ENCODE measurements around the gene MALRD1. TPM values are rescaled to one million over a fixed set of nuclear protein-coding genes. Genes with fewer than 3 reads are reported as not detected.

MALRD1 gene
- total RNA-seq, 4 donors from 2014 or later, result 0.23 TPM; not detected in 3

GRCh38 chr10:19570120-19570519 lies 521.5 kb downstream of the MALRD1 start:
- H3K4me3 ChIP-seq (ENCODE audit: low read depth, poor library complexity, severe bottlenecking), result no peak overlapping the region
- intact Hi-C loops (cut with DNase I; ENCODE audit: low total_unique reads), result no loop called here
- TF ChIP-seq, protein P1, sequence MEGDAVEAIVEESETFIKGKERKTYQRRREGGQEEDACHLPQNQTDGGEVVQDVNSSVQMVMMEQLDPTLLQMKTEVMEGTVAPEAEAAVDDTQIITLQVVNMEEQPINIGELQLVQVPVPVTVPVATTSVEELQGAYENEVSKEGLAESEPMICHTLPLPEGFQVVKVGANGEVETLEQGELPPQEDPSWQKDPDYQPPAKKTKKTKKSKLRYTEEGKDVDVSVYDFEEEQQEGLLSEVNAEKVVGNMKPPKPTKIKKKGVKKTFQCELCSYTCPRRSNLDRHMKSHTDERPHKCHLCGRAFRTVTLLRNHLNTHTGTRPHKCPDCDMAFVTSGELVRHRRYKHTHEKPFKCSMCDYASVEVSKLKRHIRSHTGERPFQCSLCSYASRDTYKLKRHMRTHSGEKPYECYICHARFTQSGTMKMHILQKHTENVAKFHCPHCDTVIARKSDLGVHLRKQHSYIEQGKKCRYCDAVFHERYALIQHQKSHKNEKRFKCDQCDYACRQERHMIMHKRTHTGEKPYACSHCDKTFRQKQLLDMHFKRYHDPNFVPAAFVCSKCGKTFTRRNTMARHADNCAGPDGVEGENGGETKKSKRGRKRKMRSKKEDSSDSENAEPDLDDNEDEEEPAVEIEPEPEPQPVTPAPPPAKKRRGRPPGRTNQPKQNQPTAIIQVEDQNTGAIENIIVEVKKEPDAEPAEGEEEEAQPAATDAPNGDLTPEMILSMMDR (IDR thresholded peaks at IDR 0.05), result no peak
- no peak for TF ChIP-seq POLR2A (IDR thresholded peaks at IDR 0.05)
- no peak for DNase-seq (ENCODE audit: low spot score in 2 of 2)
- WGBS, 2 donors, result 30 to 32% methylated on average over 3 of the region's 3 CpGs

DNA sequence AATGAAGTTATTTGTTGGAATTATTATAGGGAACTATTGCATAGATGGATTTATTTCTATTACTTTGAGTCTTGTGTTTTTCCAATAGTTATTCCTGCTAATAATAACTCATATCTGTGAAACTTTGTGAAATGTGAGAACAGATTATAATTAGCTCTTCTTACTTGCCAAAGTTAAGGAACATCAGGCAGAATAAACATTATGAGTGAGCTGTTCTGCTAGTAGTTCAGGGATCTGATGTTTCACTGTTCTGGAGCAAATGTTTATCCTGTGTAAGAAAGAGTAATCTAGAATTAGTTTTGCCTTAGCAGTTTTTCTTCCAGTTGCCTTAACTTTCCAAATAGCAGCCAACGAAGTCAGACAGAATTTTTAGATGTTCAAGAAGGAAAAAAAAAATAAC lies 522.4 kb downstream of the MALRD1 start:
- WGBS, 2 donors, result 33 to 35% methylated on average over 1 of the region's 1 CpG
- H3K4me3 ChIP-seq (ENCODE audit: low read depth, poor library complexity, severe bottlenecking), result no peak overlapping the region
- TF ChIP-seq POLR2A (IDR thresholded peaks at IDR 0.05), result no peak
- TF ChIP-seq, protein P1 (IDR thresholded peaks at IDR 0.05), result no peak
- no peak for DNase-seq (ENCODE audit: low spot score in 2 of 2)
- intact Hi-C loops (cut with DNase I; ENCODE audit: low total_unique reads), result no loop called here

- H3K4me3 ChIP-seq (ENCODE audit: low read depth, poor library complexity, severe bottlenecking), result no peak overlapping the region
- intact Hi-C loops (cut with DNase I; ENCODE audit: low total_unique reads), result no loop called here
- TF ChIP-seq, protein P1 (IDR thresholded peaks at IDR 0.05), result no peak
- TF ChIP-seq POLR2A (IDR thresholded peaks at IDR 0.05), result no peak
- no peak for DNase-seq (ENCODE audit: low spot score in 2 of 2)
- 57 to 66% methylated on average over 4 of the region's 4 CpGs for WGBS, 2 donors
Observed at GRCh38 chr10:19572056-19572455, 523.5 kb downstream of the MALRD1 start.

- intact Hi-C loops (cut with DNase I; ENCODE audit: low total_unique reads), result no loop called here
- no peak overlapping the region for H3K4me3 ChIP-seq (ENCODE audit: low read depth, poor library complexity, severe bottlenecking)
- DNase-seq (ENCODE audit: low spot score in 2 of 2), result no peak
- 85% methylated on average over 3 of the region's 3 CpGs for WGBS, 2 donors
- TF ChIP-seq, protein P1 (IDR thresholded peaks at IDR 0.05), result no peak
- TF ChIP-seq POLR2A (IDR thresholded peaks at IDR 0.05), result no peak
Observed at GRCh38 chr10:19576576-19576975, 528.0 kb downstream of the MALRD1 start.

GRCh38 chr10:19577381-19577780 lies 528.8 kb downstream of the MALRD1 start:
- no peak overlapping the region for H3K4me3 ChIP-seq (ENCODE audit: low read depth, poor library complexity, severe bottlenecking)
- no peak for DNase-seq (ENCODE audit: low spot score in 2 of 2)
- WGBS, 2 donors, result 67 to 68% methylated on average over 2 of the region's 2 CpGs
- TF ChIP-seq, protein P1 (IDR thresholded peaks at IDR 0.05), result no peak
- no peak for TF ChIP-seq POLR2A (IDR thresholded peaks at IDR 0.05)
- intact Hi-C loops (cut with DNase I; ENCODE audit: low total_unique reads), result no loop called here

DNA sequence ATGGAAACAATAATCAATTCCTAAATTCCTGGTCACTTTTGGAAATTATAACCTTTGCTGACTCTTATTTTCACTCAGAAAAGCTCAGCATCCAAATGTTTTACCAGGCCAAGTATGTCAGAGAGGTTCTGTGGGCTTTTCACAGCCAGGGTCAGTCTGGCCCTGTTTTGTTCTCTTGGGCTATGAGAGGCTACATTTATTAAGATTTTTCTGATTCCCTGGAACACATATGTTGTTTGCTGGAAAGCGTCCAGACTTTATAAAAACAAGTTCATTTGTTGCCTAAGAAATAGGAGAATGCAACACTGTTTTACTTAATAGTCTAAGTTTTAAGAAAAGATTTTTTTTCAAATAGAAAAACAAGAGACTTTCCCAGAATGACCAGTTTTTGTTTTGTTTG lies 529.2 kb downstream of the MALRD1 start:
- intact Hi-C loops (cut with DNase I; ENCODE audit: low total_unique reads), result no loop called here
- DNase-seq (ENCODE audit: low spot score in 2 of 2), result no peak
- TF ChIP-seq, protein P1 (IDR thresholded peaks at IDR 0.05), result no peak
- no peak for TF ChIP-seq POLR2A (IDR thresholded peaks at IDR 0.05)
- WGBS, 2 donors, result 21 to 33% methylated on average over 1 of the region's 1 CpG
- H3K4me3 ChIP-seq (ENCODE audit: low read depth, poor library complexity, severe bottlenecking), result no peak overlapping the region

Data from lower leg skin (tissue), 4 donors.